HepG2 (cell line): Measurements from ENCODE around the gene PTH2. TPM values are rescaled to one million over a fixed set of nuclear protein-coding genes. Genes with fewer than 3 reads are reported as not detected.

Experiments
- CENPX ChIP-seq: sonication (generic); formaldehyde crosslinking; IDR thresholded peaks from 2 replicates; pipeline ENCODE4 v1.9.0; 2021; ENCODE audit warnings: mild to moderate bottlenecking, missing genetic modification reagents, moderate library complexity
- DR1 ChIP-seq: sonication (generic); formaldehyde crosslinking; IDR thresholded peaks from 2 replicates; pipeline ENCODE4 v1.8.0; 2021; ENCODE audit warnings: mild to moderate bottlenecking, missing genetic modification reagents, inconsistent platforms
- E2F1 ChIP-seq: sonication (generic); formaldehyde crosslinking; IDR thresholded peaks from 2 replicates; pipeline ENCODE4 v1.5.0; 2020; ENCODE audit warnings: missing genetic modification reagents
- HNRNPUL1 ChIP-seq: fragments of 200-400 bp; formaldehyde crosslinking; IDR thresholded peaks from 2 replicates; pipeline ENCODE4 v1.6.1; 2017; ENCODE audit warnings: low read depth, mild to moderate bottlenecking, low read length, moderate library complexity
- HOXD1 ChIP-seq: sonication (generic); formaldehyde crosslinking; IDR thresholded peaks from 2 replicates; pipeline ENCODE4 v1.5.0; 2020; ENCODE audit warnings: missing genetic modification reagents
- IKZF4 ChIP-seq: sonication (generic); formaldehyde crosslinking; IDR thresholded peaks from 2 replicates; pipeline ENCODE4 v1.5.1; 2020; ENCODE audit warnings: borderline replicate concordance, mild to moderate bottlenecking, low read depth, missing genetic modification reagents; ENCODE audit errors: not compliant biosample characterization
- NCOA2 ChIP-seq: sonication (generic); formaldehyde crosslinking; IDR thresholded peaks from 2 replicates; pipeline ENCODE4 v1.8.0; 2022; ENCODE audit warnings: inconsistent platforms
- NONO ChIP-seq, 2 experiments: fragments of 450-650 bp in 1 of 2; sonication (generic) in 1 of 2; formaldehyde crosslinking in 1 of 2; IDR thresholded peaks in 1 of 2; conservative IDR thresholded peaks in 1 of 2; 2 replicates each; pipeline versions ENCODE4 v1.6.1 to v1.8.0; 2017 to 2022; ENCODE audit warnings: mild to moderate bottlenecking in 1 of 2, missing genetic modification reagents in 1 of 2, moderate library complexity in 1 of 2
- RERE ChIP-seq: IDR thresholded peaks from 2 replicates; pipeline ENCODE4 v1.6.1; 2016; ENCODE audit warnings: low read depth, missing genetic modification reagents, missing compliant biosample characterization
- RFXANK ChIP-seq: IDR thresholded peaks from 2 replicates; pipeline ENCODE4 v1.6.1; 2016
- TFDP2 ChIP-seq: sonication (generic); formaldehyde crosslinking; IDR thresholded peaks from 2 replicates; pipeline ENCODE4 v1.4.0; 2020; ENCODE audit warnings: missing genetic modification reagents
- YEATS4 ChIP-seq: sonication (generic); formaldehyde crosslinking; IDR thresholded peaks from 2 replicates; pipeline ENCODE4 v1.4.0; 2020; ENCODE audit warnings: missing genetic modification reagents, borderline replicate concordance
- ZFP37 ChIP-seq: sonication (generic); formaldehyde crosslinking; IDR thresholded peaks from 2 replicates; pipeline ENCODE4 v1.4.0; 2020; ENCODE audit warnings: missing genetic modification reagents, borderline replicate concordance
- ZNF17 ChIP-seq: sonication (generic); formaldehyde crosslinking; IDR thresholded peaks from 2 replicates; pipeline ENCODE4 v1.5.0; 2020; ENCODE audit warnings: mild to moderate bottlenecking, missing genetic modification reagents
- ZNF263 ChIP-seq: sonication (generic); formaldehyde crosslinking; IDR thresholded peaks from 2 replicates; pipeline ENCODE4 v1.4.0; 2020; ENCODE audit warnings: missing genetic modification reagents
- ZNF713 ChIP-seq: sonication (generic); formaldehyde crosslinking; IDR thresholded peaks from 2 replicates; pipeline ENCODE4 v1.4.0; 2020; ENCODE audit warnings: mild to moderate bottlenecking, missing genetic modification reagents
- ZNF792 ChIP-seq: IDR thresholded peaks from 2 replicates; pipeline ENCODE4 v1.6.1; 2016
- polyA plus RNA-seq, 8 experiments: library from polyadenylated mRNA; depleted of rRNA in 3 of 8; stranded (reverse) in 7 of 8; unstranded in 1 of 8; fragments of >200 nt; fragmentation: Illumina TruSeq in 4 of 8; extraction: Trizol in 4 of 8; gene quantifications; 2 replicates each; pipeline versions ENCODE4 v1.2.1 to v1.2.3, GENCODE V29; 2011 to 2016; ENCODE audit warnings: low read depth in 4 of 8, missing spikeins in 1 of 8, mixed read lengths in 1 of 8; ENCODE audit not compliant: insufficient read depth in 1 of 8
- total RNA-seq, 5 experiments: library from RNA; depleted of rRNA; stranded (reverse); fragments of >200 nt; fragmentation: Illumina TruSeq; extraction: Trizol; gene quantifications; 2 replicates each; pipeline ENCODE4 v1.2.3, GENCODE V29; 2016; ENCODE audit warnings: low read depth in 1 of 5
- TF ChIP-seq, protein P1 (sequence below): sonication (generic); formaldehyde crosslinking; IDR thresholded peaks from 2 replicates; pipeline ENCODE4 v1.5.0; 2020; ENCODE audit warnings: mild to moderate bottlenecking, missing genetic modification reagents, borderline replicate concordance

PTH2 gene
- total and polyA plus RNA-seq, 2 of the 13 experiments (the other 11 are each of a cell fraction or from before 2014, with no cell fraction given) = not detected

DNA sequence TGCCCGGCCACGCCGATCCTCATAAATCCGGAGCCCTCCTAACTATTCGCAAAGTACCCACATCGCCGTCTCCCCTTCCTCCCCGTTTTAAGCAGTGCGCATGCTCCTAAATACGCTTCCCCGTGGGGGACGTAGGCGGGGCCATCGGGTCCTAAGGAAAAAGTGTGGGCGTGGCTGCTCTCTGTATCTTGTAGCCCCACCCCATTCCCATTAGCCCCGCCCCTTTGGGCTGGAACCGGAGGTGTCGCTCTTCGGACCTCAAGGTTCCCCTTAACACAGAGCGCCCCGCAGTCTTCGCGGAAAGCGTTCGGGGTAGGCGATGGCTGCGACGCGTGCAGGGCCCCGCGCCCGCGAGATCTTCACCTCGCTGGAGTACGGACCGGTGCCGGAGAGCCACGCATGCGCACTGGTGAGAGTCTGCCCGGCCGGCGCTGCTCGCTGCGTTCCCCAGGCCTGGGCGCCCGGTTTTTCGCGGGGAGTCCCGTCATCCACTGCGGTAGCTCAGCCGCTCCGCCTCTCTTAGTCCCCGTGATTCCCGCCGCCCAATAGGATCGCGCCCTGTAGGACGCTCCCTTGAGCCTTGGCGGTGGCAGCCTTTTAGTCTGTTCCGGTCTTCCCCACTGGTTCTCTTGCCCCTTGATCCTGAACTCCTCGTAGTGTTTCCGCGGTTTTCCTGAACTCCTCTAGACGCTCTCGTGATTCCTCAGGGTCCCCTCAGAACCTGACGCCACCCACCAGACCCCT lies 29.9 kb upstream of the PTH2 start, which contains the start of gene ALDH16A1 (continued):
- TF ChIP-seq CENPX (CRISPR knock-in tag) (no peak), ZNF792 (CRISPR knock-in tag) (peak; percentile 4; the same call in 1 of the 2 replicates), E2F1 (CRISPR knock-in tag) (peak; percentile 69; the same call in 1 of the 2 replicates), ZNF713 (no peak), ZFP37 (CRISPR knock-in tag) (no peak), YEATS4 (peak; percentile 83; the same call in 1 of the 2 replicates), NONO (IDR thresholded peaks at IDR 0.05) (no peak), NONO (CRISPR knock-in tag; conservative IDR thresholded peaks at IDR 0.05) (peak; percentile 19; the same call in 1 of the 2 replicates), ZNF263 (CRISPR knock-in tag) (peak; percentile 67), IKZF4 (CRISPR knock-in tag) (peak; percentile 53), ZNF17 (no peak), DR1 (CRISPR knock-in tag) (peak; percentile 78), RFXANK (CRISPR knock-in tag) (no peak; the same call in 1 of the 2 replicates), NCOA2 (CRISPR knock-in tag) (no peak; the same call in 1 of the 2 replicates), HOXD1 (peak; percentile 70; the same call in 1 of the 2 replicates), RERE (CRISPR knock-in tag) (0 out of 2 replicates have a peak, but pooled peaks have one; percentile 10), HNRNPUL1 (no peak), TFDP2 (CRISPR knock-in tag) (peak; percentile 92)
- TF ChIP-seq, protein P1, sequence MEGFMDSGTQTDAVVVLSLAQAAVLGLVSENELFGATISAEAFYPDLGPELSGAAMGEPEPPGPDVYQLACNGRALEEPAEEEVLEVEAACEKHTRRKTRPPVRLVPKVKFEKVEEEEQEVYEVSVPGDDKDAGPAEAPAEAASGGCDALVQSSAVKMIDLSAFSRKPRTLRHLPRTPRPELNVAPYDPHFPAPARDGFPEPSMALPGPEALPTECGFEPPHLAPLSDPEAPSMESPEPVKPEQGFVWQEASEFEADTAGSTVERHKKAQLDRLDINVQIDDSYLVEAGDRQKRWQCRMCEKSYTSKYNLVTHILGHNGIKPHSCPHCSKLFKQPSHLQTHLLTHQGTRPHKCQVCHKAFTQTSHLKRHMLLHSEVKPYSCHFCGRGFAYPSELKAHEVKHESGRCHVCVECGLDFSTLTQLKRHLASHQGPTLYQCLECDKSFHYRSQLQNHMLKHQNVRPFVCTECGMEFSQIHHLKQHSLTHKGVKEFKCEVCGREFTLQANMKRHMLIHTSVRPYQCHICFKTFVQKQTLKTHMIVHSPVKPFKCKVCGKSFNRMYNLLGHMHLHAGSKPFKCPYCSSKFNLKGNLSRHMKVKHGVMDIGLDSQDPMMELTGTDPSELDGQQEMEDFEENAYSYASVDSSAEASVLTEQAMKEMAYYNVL (CRISPR knock-in tag) = peak; percentile 73; the same call in 1 of the 2 replicates
